IPS-11a (cell line): ENCODE results near the gene CUTA.
"Not testable (repeated sequence)": the region's sequence is repeated elsewhere in the genome, so short reads cannot be mapped to it uniquely, and the experiment has no call there.

Experiments used
- H3K4me3 ChIP-seq: one replicate; pipeline ENCODE4 v1.5.1; 2013; ENCODE audit warnings: low read depth, low read length, control low read depth

Gene CUTA

DNA sequence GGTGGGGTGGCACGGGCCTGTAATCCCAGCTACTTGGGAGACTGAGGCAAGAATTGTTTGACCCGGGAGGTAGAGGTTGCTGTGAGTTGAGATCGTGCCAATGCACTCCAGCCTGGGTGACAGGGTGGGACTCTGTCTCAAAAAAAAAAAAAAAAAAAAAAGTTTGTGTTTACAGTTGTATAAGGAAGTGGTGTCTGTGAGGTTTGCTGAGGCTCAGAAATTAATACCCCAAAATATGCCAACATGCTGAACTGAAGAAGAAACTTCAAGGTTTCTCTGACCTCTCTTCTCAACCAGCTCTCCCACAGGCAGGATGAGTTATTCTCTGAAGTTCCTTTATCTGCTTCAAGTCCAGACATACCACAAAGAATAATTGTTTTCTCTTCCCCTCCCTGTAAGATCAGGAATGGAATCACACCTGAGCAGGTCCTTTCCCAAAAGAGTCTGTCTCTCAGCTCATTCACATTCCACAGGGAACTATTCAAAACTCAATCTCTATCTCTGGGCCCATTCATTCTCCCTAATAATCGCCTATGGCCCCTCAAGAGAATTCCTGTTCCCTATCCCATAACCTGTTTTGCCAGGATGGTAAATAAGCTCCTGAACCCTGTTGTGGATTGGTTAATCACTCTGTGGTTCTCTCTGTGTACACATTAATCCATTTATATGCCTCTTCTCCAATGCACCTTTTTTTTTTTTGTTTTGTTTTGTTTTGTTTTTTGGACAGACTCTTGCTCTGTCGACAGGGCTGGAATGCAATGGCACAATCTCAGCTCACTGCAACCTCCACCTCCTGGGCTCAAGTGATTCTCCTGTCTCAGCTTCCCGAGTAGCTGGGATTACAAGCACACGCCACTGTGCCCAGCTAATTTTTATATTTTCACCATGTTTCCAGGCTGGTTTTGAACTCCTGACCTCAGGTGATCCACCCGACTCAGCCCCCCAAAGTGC lies 43.7 kb downstream of the CUTA start:
- no peak overlapping the region for H3K4me3 ChIP-seq

DNA sequence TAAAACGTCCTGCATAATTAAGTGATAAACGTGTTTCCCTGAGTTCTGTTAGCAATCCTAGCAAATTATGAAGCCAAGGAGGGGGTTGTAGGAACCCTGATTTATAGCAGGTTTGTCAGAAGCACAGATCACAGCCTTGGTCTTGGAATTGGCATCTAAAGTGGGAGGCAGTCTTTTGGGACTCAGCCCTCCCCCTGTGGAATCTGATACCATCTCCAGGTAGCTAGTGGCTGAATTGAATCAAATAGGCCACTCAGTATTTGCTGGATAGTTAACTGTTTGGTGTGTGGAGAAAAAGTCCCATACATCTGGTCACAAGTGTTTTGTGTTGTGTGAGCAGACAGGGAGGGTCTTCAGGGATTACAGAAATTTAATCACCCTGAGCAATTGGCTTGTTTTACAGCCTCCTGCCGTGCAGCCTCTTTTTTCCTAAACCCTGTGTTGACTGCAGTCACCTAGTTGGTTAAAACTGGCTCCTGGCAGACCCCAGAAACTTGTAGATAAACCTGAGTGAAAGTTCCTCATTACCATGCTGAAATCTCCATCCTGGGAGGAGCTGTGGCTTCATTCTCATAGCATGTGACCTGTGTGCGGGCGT lies 45.3 kb downstream of the CUTA start:
- H3K4me3 ChIP-seq, result no peak overlapping the region

DNA sequence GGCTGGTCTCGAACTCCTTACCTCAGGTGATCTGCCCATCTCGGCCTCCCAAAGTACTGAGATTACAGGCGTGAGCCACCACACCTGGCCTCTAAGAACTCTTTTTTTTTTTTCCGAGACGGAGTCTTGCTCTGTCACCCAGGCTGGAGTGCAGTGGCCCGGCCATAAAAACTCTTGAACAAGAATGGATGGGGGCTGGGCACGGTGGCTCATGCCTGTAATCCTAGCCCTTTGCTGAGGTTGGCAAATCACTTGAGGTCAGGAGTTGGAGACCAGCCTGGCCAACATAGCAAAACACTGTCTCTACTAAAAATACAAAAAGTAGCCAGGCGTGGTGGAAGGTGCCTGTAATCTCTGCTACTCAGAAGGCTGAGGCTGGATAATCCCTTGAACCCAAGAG lies 46.0 kb downstream of the CUTA start:
- not testable (repeated sequence) for H3K4me3 ChIP-seq

DNA sequence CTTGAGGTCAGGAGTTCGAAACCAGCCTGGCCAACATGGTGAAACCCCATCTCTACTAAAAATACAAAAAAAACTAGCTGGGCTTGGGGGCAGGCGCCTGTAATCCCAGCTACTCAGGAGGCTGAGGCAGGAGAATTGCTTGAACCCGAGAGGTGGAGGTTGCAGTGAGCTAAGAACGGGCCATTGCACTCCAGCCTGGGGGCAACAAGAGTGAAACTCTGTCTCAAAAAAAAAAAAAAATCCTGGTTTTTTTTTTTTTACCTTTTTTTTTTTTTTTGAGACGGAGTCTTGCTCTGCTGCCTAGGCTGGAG lies 50.2 kb downstream of the CUTA start:
- not testable (repeated sequence) for H3K4me3 ChIP-seq

DNA sequence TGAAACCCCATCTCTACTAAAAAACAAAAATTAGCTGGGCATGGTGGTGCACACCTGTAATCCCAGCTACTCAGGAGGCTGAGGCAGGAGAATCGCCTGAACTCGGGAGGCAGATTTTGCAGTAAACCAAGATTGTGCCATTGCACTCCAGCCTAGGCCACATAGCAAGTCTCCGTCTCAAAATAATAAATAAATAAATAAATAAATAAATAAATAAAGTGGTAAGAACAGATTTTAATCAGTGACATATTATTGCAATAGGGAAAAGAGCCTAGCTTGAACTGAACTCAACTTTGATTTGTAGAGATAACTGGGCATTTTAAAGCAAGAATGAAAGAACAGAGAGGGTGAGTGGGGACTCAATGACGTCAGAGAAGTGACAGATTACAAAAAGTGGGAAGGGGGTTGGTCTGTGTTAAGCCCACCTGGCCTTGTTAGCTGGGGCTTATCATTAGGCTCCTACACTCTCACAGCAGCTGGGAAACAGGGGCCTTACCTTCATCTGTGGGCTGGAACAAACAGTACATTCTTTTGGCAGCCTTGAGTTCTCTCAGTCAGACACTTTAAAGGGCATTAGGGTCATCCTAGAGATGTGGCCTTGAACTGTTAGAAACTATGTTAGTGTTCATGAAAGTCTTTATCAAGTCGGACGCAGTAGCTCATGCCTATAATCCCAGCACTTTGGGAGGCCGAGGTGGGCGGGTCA lies 50.7 kb downstream of the CUTA start:
- no peak overlapping the region for H3K4me3 ChIP-seq
